ENCODE data around the gene CXCL17. TPM values are rescaled to one million over a fixed set of nuclear protein-coding genes. Genes with fewer than 3 reads are reported as not detected.

CXCL17 gene
- total RNA-seq, 1 donor = not detected

DNA sequence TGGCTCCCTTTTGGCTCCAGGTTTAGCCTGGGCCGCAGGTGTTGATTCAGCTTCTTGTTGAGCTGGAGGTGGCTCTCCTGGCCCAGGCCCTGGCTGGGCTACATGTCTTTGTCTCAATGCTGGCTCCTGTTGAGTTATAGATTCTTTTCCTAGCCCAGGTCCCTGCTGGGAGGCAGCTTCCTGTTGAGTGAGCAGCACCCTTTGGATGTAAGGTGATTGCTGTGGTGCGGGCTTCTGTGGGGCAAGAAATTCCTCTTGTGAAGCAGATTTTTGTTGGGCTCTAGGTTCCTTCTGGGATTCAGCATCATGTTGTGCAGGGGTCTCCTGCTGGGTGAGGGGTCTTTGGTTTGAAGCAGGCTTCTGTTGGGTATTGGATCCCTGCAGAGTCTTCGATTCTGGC lies 16.1 kb downstream of the CXCL17 start:
- DNase-seq (ENCODE audit: low read depth in 2 of 3, low spot score in 2 of 3) = no peak

DNA sequence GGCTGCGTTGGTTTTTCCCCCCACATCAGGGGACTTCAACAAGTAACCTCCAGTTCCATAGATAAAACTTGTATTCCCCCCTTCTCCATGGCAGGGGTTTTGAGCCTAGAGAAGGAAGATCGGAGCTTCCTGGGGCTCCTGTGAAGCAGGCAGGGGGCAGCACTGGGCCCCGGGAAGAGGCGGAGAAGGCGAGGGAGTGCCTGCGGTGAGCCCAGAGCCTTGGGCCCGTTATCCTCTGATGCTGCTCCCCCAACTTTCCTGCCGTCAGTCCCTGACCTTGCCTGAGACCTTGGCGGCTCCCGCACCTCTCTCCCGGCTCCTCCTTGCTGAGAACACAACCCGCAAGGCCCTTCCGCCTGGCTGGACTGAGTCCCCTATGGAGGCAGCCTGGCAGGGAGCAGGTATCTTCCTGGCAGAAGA lies 18.0 kb downstream of the CXCL17 start:
- no peak for DNase-seq (ENCODE audit: low read depth in 2 of 3, low spot score in 2 of 3)

DNA sequence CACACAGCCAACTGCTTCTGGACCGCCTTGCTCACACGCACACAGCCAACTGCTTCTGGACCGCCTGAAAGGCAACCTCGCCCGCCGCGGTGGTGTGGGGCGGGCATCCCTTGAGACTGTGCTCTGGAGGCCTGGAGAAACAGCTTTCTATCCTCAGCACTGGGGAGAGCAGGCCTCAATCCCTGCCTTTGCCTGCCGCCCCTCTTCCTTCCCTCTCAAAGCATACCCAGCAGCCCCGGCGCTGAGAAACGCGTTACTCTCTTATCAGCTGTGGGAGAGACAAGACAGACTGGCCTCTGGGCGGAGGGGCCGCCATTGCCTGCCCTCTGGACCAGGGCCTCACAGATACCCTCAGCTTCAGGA lies 18.4 kb downstream of the CXCL17 start:
- DNase-seq (ENCODE audit: low read depth in 2 of 3, low spot score in 2 of 3) = no peak

- peak; percentile 84 to 95 (median 91) for DNase-seq (ENCODE audit: low read depth in 2 of 3, low spot score in 2 of 3)
Measured at GRCh38 chr19:42423462-42424344, 19.0 kb downstream of the CXCL17 start.

GRCh38 chr19:42422901-42423461 lies 19.8 kb downstream of the CXCL17 start:
- DNase-seq (ENCODE audit: low read depth in 2 of 3, low spot score in 2 of 3) = peak in 2 of 3 donors; percentile 65 to 67

DNA sequence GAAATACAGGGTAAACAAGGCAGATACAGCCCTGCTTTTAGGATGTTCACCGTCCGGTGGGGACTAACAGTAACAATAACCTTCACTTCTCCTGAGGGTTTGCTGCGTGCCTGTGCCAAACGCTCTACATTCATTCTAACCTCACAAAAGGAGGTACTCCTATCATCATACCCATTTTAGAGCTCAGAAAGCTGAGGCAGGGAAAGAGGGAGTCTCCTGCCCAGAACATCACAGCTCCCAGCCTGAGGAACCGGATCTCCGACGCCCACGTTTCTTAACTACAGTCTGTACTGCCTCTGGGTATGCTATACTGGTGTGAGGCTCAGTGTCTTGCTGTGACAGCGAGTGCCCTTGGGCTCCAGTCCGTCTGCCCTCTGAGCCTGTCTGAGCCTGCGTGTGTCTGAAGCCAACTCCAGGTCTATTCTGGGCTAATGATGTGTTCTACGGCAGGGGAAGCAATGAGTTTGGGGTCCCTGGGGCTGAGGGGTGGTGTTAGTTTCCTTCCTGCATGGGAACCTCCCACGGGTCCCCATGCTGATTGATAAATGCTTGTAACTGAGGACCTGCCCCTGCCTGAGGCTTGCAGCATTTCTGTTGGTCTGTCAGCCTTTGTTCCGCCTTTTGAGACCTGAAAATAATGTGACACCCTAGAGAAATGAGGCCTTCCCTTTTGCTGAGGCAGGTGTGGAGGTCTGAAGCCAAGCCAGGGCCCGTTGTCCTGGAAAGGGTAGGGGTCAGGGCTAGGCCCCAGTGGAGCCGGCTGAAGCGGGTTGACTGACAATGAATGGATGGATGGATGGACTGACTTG lies 20.4 kb downstream of the CXCL17 start:
- DNase-seq (ENCODE audit: low read depth in 2 of 3, low spot score in 2 of 3) = peak in 1 of 3 donors; percentile 54

DNA sequence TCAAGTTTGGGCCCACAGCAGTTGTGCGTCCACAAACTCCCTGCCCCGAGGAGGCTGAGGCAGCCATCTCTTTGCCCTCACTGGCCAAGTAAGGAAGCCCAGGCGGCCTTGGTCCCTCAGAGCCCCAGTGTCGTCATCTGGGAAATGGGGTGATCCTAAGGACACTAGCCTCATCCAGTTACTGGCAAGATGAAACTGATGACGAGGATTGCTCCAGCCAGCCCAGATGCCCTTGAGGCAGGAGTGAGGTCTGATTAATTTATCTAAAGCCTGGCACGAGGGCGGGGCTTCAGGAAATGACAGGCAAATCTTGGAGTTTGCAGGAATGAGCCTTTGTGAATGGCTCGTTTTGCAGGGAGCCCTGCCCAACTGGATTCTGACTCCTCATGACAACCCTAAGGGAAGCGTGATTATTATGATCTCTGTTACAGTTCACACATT lies 21.1 kb downstream of the CXCL17 start:
- no peak for DNase-seq (ENCODE audit: low read depth in 2 of 3, low spot score in 2 of 3)

DNA sequence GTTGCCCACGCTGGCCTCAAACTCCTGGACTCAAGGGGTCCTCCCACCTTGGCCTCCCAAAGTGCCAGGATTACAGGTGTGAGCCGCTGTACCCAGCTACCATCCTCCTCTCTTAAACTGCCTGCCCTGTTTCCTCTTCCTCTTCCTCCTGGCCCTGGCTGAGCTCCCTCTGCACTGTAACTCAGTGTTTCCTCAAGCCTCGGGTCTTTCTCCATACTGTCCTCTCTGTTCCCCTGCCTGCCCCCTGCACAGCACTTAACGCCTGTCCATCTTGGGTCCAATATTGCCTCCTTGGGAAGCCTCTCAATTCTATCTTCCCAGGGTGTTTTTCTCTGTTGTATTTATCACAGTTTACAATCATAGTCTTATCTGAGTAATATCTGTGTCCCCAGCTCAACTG lies 21.6 kb downstream of the CXCL17 start:
- no peak for DNase-seq (ENCODE audit: low read depth in 2 of 3, low spot score in 2 of 3)

DNA sequence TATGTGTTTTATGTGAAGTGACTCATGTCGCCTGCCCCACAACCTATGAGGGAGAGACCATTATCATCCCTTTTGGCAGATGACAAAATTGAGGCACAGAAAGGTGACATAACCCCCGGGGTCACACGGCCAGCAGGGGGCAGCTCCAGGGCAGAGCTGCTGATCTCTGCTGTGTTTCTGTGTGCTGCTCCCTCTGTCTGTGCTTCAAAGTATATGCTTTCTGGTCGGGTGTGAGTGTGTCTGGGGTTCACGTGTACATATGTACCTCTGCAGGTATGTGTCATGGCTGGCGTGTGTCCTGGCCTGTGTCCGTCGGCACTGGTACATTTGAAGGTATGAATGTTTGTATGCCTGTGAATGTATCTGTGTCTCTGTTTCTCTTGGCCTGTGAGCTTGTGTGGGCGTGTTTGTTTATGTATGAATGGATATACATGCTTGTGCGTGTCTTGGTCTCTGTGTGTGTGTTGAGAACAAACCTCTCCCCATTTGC lies 22.6 kb downstream of the CXCL17 start:
- DNase-seq (ENCODE audit: low read depth in 2 of 3, low spot score in 2 of 3) = peak; percentile 50 to 61 (median 57)

- DNase-seq (ENCODE audit: low read depth in 2 of 3, low spot score in 2 of 3) = no peak
Measured at GRCh38 chr19:42419309-42419708, 23.4 kb downstream of the CXCL17 start.

DNA sequence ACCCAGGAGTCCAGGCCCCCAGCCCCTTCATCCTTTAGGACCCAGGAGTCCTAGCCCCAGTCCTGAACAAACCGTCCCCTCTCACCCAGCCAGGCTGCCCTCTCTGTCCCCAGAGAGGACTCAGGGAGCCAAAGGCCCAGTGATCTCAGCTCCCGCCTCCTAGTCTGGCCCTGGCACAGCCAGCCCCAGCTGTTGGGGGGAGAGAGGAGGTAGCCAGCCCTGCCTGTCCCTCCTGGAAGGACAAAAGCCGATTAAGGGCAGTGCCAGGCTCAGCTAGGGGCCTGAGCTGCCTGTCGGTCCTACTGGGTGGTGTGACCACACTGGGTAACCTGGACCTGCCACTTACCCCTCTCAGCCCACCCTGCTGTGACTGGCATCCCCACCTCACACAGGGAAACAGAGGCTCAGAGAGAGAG lies 30.1 kb downstream of the CXCL17 start:
- no peak for DNase-seq (ENCODE audit: low read depth in 2 of 3, low spot score in 2 of 3)

GRCh38 chr19:42412227-42412626 lies 30.5 kb downstream of the CXCL17 start:
- no peak for DNase-seq (ENCODE audit: low read depth in 2 of 3, low spot score in 2 of 3)

- DNase-seq (ENCODE audit: low read depth in 2 of 3, low spot score in 2 of 3) = no peak
Measured at GRCh38 chr19:42411581-42412178, 31.1 kb downstream of the CXCL17 start.

DNA sequence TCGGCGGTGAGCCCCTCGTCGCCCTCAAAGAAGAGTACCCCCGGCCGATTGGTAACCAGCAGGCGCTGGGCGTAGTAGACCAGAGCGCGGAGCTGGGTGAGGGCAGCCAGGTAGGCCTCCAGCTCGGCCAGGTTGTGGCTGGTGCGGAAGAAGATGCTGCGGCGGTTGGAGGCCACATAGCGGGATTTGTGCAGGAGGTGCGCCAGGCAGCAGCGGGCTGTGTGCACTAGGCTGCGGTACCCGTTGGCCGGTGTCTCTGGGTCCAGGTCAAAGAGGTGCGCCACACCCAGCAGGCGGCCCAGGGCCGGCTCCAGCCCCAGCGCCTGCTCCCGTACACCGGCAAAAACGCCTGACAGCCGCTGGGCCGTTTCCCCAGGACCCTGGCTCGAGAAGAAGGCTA lies 32.4 kb downstream of the CXCL17 start:
- no peak for DNase-seq (ENCODE audit: low read depth in 2 of 3, low spot score in 2 of 3)

GRCh38 chr19:42409477-42409876 lies 33.3 kb downstream of the CXCL17 start:
- DNase-seq (ENCODE audit: low read depth in 2 of 3, low spot score in 2 of 3) = no peak

DNA sequence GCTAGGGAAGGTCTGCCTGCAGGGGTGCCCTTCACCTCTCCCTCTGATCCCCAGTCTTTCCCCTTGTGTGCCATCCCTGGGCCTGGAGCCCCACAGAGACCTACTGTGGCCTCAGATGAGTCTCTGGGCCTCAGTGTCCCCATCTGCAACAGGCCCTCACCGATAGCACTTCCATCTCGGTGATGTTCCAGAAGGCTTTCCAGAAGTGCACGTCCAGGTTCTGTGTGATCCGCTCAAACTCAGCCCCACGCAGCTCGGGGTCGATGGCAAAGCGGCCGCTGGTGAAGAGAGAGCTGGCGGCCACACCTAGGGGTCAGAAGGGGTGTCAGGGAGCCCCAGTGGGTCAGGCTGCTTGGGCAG lies 35.0 kb downstream of the CXCL17 start:
- no peak for DNase-seq (ENCODE audit: low read depth in 2 of 3, low spot score in 2 of 3)

DNA sequence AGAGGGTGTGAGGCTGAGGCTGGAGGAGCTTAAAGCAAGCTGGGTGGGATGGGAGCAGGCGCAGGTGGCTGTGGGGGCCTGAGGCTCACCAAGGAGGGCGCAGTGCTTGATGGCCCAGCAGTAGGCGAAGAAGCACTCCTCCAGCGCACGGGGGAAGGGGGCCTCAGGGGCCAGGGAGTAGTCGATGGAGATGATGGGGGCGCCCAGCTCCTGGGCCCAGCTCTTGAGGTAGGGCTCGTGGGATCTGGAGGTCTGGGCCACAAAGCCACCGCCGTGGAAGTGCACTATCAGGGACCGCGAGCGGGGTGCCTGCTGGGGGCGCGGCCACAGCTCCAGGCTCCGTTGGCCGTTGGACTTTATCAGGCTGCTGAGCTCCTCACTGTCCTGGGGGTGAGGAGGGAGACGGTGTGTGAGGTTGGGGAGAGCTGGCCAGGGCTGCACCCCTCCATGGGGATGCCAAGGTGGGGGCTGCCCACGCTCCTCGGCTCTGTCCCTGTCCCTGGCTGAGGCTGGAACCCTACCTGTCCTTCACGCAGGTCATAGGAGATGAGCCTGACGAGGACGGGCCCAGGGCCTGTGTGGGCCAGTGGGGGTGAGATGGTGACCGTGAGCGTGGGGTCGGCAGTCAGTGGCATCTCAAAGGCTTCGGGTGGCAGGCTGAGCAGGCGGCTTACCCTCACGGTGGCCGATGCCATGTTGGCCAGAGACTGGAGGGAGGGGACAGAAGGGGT lies 35.5 kb downstream of the CXCL17 start:
- DNase-seq (ENCODE audit: low read depth in 2 of 3, low spot score in 2 of 3) = no peak

DNA sequence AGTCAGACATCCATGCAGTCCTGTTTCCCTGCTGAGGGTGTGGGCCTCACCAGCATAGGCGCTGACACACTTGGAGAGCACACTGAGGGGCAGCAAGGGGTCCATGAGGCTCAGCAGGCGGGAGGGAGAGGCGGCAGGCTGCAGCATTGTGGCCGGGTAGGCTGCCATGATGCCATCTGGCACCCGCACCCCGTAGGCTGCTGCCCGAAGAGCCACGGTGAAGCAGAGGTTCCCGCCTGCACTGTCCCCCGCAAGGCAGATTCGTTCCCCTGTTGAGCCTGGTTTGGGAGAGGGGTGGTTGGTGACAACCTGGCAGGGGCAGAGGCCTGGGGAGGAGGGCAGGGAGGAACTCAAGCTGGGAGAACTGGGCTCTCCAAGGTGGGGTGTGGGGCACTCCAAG lies 36.6 kb downstream of the CXCL17 start:
- no peak for DNase-seq (ENCODE audit: low read depth in 2 of 3, low spot score in 2 of 3)

DNA sequence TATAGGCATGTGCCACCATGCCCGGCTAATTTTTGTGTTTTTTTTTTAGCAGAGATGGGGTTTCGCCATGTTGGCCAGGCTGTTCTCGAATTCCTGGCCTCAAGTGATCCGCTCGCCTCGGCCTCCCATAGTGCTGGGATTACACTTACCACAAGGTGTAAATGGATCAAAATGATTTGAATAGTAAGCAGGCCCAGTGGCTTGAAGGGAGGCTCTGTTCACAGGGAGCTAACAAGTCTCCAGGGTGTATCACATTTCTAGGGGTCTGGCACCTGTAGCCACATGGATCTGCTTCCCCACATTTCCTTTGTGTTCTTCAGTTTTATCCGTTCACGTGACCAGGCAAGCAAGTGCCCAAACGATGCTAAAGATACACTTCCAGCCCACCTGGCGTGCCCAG lies 39.2 kb downstream of the CXCL17 start:
- no peak for DNase-seq (ENCODE audit: low read depth in 2 of 3, low spot score in 2 of 3)

DNA sequence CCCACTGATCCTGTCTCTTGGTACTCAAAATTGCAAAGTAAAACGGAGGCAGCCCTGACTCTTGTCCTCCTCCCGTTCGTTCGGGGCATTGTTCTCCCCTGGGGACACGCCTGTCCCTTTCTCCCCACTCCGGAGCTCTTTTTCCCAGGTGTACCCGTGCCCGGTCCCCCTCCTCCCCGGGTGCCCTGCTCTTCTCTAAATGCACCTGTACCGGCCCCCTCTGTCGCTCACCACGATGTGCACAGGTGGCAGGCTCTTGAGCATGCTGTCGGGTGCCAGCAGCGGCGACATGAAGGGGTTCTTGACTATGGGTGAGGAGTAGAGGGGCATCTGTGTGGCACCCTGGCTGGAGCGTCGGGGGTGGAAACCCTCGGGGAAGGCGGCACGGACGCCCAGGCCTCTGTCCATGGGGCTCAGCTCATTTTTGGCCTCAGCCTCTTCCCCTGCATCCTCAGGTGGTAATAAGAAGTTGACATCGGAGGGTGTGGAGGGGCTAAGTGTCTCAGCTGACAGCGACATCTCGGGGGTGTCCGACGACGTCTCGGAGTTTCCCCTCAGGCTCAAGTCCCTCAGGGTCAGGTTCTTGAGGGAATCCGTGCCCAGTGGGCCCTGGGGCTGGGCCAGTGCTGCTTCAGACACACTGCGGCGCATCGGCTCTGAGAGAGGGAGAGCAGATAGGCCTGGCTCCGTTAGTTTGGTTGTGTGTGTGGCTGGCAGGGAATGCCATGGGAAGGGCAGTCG lies 40.2 kb downstream of the CXCL17 start:
- DNase-seq (ENCODE audit: low read depth in 2 of 3, low spot score in 2 of 3) = no peak

All from hematopoietic multipotent progenitor cell (in vitro differentiated cells).